ENCODE measurements around the gene RMRP.
"Not testable (repeated sequence)": the region's sequence is repeated elsewhere in the genome, so short reads cannot be mapped to it uniquely, and the experiment has no call there.

DNA sequence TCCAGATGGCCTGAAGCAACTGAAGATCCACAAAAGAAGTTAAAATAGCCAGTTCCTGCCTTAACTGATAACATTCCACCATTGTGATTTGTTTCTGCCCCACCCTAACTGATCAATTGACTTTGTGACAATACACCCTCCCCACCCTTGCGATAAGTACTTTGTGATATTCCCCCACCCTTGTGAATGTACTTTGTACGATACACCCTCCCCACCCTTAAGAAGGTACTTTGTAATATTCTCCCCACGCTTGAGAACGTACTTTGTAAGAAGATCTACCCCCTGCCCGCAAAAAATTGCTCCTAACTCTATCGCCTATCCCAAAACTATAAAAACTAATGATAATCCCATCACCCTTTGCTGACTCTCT lies 21.0 kb downstream of the RMRP start:
- not testable (repeated sequence) for TF ChIP-seq CTCF (conservative IDR thresholded peaks at IDR 0.05); EZH2 (IDR thresholded peaks at IDR 0.05; ENCODE audit: low read depth)

All from PC-9 (cell line).